PC-9 (cell line): ENCODE measurements around the gene FALEC. TPM values are rescaled to one million over a fixed set of nuclear protein-coding genes. Genes with fewer than 3 reads are reported as not detected.

Experiments
- BruUV-seq: library from RNA; stranded (reverse); fragments of 400-500 nt; replicated peaks from 2 replicates; lab custom pipeline; 2021; lab: Mats Ljungman, UMichigan
- CTCF ChIA-PET: fragments of 300-600 bp; sonication (Branson Sonifier 250); formaldehyde crosslinking; loops from one replicate; lab custom pipeline; 2022; ENCODE audit warnings: antibody characterized with exemption; lab: Charles Lee
- POLR2A ChIA-PET: fragments of 300-600 bp; sonication (Branson Sonifier 250); formaldehyde crosslinking; loops from one replicate; lab custom pipeline; 2022; ENCODE audit warnings: antibody characterized with exemption; ENCODE audit not compliant: unreplicated experiment; lab: Charles Lee
- DNase-seq, 2 experiments: peaks; one replicate each; pipeline versions ENCODE4 v3.0.0 to v3.0.0-alpha.2; 2015 to 2022; ENCODE audit warnings: mixed read lengths in 1 of 2
- H2AFZ ChIP-seq: fragments of 200-600 bp; sonication (generic); 2 replicates; pipeline ENCODE4 v1.8.1; 2017; ENCODE audit warnings: antibody characterized with exemption
- H3F3A ChIP-seq: fragments of 200-600 bp; sonication (generic); 2 replicates; pipeline ENCODE4 v1.8.1; 2017; ENCODE audit warnings: antibody characterized with exemption, mild to moderate bottlenecking, low read depth; ENCODE audit not compliant: insufficient read depth
- H3K27ac ChIP-seq: fragments of 200-600 bp; sonication (generic); 2 replicates; pipeline ENCODE4 v1.6.1; 2016; ENCODE audit warnings: mixed run types
- H3K27me3 ChIP-seq: fragments of 200-600 bp; sonication (generic); 2 replicates; pipeline ENCODE4 v1.6.1; 2016; ENCODE audit warnings: low read depth, mixed run types; ENCODE audit not compliant: insufficient read depth
- H3K36me3 ChIP-seq: fragments of 200-600 bp; sonication (generic); 2 replicates; pipeline ENCODE4 v1.6.1; 2016; ENCODE audit warnings: low read depth, mixed run types
- H3K4me1 ChIP-seq: fragments of 200-600 bp; sonication (generic); replicated peaks from 2 replicates; pipeline ENCODE4 v1.6.1; 2016; ENCODE audit warnings: mixed run types; ENCODE audit not compliant: insufficient read depth
- H3K4me2 ChIP-seq: fragments of 200-600 bp; sonication (generic); 2 replicates; pipeline ENCODE4 v1.6.1; 2017; ENCODE audit warnings: mixed run types
- H3K4me3 ChIP-seq: fragments of 200-600 bp; sonication (generic); 2 replicates; pipeline ENCODE4 v1.6.1; 2016; ENCODE audit warnings: mixed run types
- H3K79me2 ChIP-seq: fragments of 200-600 bp; sonication (generic); 2 replicates; pipeline ENCODE4 v1.6.1; 2017; ENCODE audit warnings: low read depth, mixed run types
- H3K9me2 ChIP-seq: fragments of 200-600 bp; sonication (generic); 2 replicates; pipeline ENCODE4 v1.8.1; 2017; ENCODE audit warnings: mild to moderate bottlenecking; ENCODE audit not compliant: insufficient read depth
- H3K9me3 ChIP-seq: fragments of 200-600 bp; sonication (generic); 2 replicates; pipeline ENCODE4 v1.8.1; 2016; ENCODE audit warnings: low read depth; ENCODE audit not compliant: insufficient read depth
- H4K20me1 ChIP-seq: fragments of 200-600 bp; sonication (generic); 2 replicates; pipeline ENCODE4 v1.8.1; 2017; ENCODE audit not compliant: insufficient read depth
- EZH2 ChIP-seq: fragments of 200-600 bp; sonication (generic); IDR thresholded peaks from 2 replicates; pipeline ENCODE4 v1.8.0; 2017; ENCODE audit warnings: antibody characterized with exemption, low read depth
- intact Hi-C: fragments of 100-400 bp; cut with micrococcal nuclease; formaldehyde crosslinking; loops from one replicate; pipeline ENCODE4 v1.10.0; 2022; ENCODE audit not compliant: unreplicated experiment
- total RNA-seq: library from RNA; stranded (reverse); gene quantifications from 2 replicates; pipeline ENCODE4 v1.2.3, GENCODE V29; 2021
- TF ChIP-seq, protein P1 (sequence below): fragments of 200-600 bp; sonication (generic); conservative IDR thresholded peaks from 2 replicates; pipeline ENCODE4 v1.6.1; 2017; ENCODE audit warnings: mixed run types, antibody characterized with exemption, mild to moderate bottlenecking, moderate library complexity

The FALEC gene
- total RNA-seq, 1 experiment from 2014 or later, result 0.94 TPM

DNA sequence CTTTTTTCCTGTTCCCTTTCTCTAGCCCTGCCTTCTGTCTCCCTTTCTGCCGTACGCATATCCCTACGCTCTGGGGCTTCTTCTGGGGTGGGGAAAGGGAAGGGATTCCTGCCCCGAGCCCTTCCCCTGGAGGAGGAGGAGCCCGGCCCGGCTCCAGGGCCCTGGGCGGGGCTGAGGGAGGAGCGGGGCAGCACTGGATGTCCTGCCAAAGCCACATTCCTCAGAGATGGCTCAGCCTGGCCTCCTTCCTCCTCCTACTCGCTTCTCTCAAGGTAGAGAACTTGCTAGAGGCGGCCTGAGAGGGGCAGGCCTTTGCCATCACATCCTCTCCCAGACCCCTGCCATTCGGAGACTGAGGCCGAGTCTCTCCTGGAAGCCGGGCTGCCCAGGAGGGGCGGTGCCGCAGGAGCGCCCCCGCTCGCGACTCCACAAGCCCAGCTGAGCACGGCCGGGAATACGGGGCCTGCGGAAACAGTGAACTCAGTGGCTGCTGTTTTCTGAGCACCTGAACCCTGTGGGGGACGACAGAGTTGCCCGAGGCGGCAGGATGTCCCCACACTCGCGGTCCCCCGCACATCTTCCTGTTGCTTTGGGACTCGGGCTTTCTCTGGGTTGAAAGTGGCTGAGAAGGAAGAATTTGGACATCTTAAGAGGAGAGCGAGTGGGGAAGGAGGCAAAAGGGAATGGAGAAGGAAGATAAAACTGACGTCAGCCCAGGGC, 45.9 kb downstream of the FALEC start:
- Histone ChIP-seq H3K79me2 (peaks cover 64% of the 10 kb centered on the region), H3K9me3 (no peaks in the 10 kb centered on the region), H3F3A (peaks cover 44% of the 10 kb centered on the region), H3K27ac (peak overlapping the region; percentile 98), H3K4me2 (peak overlapping the region; percentile 100), H3K27me3 (no peaks in the 10 kb centered on the region), H3K36me3 (no peaks in the 10 kb centered on the region), H4K20me1 (no peaks in the 10 kb centered on the region), H3K9me2 (no peaks in the 10 kb centered on the region), H3K4me1 (peaks cover 44% of the 10 kb centered on the region), H2AFZ (peak overlapping the region; percentile 67; the same call in 1 of the 2 replicates), H3K4me3 (peak overlapping the region; percentile 76)
- intact Hi-C loops, result loop anchor here (1.0 to 10.0 kb wide), 13 partner anchors 18 to 503 kb away; partner anchors contain the start of genes APH1A, ARNT, ENSA and GOLPH3L
- ChIA-PET CTCF (interaction anchor here (0.5 to 3.2 kb wide), 16 partner anchors 10 to 1440 kb away, joined by 3 to 16 read pairs (median 5); partner anchors contain the start of genes ENSA, GOLPH3L, MCL1 and TARS2), POLR2A (interaction anchor here (0.5 to 1.4 kb wide), 15 partner anchors 10 to 445 kb away, joined by 3 to 42 read pairs (median 5); partner anchors contain the start of genes GOLPH3L, MCL1 and MINDY1)
- DNase-seq, result peak; percentile 94 to 97
- TSS peak; percentile 82 for BruUV-seq
- TF ChIP-seq, protein P1, sequence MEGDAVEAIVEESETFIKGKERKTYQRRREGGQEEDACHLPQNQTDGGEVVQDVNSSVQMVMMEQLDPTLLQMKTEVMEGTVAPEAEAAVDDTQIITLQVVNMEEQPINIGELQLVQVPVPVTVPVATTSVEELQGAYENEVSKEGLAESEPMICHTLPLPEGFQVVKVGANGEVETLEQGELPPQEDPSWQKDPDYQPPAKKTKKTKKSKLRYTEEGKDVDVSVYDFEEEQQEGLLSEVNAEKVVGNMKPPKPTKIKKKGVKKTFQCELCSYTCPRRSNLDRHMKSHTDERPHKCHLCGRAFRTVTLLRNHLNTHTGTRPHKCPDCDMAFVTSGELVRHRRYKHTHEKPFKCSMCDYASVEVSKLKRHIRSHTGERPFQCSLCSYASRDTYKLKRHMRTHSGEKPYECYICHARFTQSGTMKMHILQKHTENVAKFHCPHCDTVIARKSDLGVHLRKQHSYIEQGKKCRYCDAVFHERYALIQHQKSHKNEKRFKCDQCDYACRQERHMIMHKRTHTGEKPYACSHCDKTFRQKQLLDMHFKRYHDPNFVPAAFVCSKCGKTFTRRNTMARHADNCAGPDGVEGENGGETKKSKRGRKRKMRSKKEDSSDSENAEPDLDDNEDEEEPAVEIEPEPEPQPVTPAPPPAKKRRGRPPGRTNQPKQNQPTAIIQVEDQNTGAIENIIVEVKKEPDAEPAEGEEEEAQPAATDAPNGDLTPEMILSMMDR, result no peak
- no peak for TF ChIP-seq EZH2

DNA sequence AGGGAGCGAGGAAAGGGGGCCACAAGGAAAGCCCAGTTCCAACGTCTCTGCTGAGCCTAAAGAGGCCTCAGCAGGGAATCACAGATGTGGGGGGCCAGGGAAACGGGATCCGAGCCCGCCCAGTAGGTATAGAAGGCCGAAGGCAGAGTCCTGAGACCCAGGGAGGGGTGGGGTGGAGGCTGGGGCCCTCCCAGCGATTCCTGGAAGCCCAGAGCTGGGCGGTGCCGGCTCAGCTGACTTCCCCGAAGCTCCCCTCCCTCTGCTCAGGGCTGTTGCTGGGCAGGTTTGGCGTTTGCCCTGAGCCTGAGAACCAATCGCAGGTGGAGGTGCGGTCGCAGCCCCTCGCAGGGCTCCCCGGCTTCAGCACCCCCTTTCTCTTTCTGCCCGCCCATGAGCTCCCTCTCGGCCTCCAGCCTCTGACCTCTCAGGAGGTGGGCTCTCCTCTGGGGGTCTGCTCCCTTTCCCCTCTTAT, 46.5 kb downstream of the FALEC start:
- no peaks in the 10 kb centered on the region for H3K9me2 ChIP-seq
- CTCF ChIA-PET, result interaction anchor here (0.5 to 1.2 kb wide), 3 partner anchors 10 to 1440 kb away, joined by 3 to 5 read pairs (median 3); partner anchors contain the start of gene GOLPH3L
- peaks cover 70% of the 10 kb centered on the region for H3K79me2 ChIP-seq
- BruUV-seq, result no TSS peak
- H2AFZ ChIP-seq, result no peak overlapping the region
- no peaks in the 10 kb centered on the region for H3K36me3 ChIP-seq
- H3K4me1 ChIP-seq, result peaks cover 50% of the 10 kb centered on the region
- no peaks in the 10 kb centered on the region for H3K9me3 ChIP-seq
- H3K27me3 ChIP-seq, result no peaks in the 10 kb centered on the region
- no peaks in the 10 kb centered on the region for H4K20me1 ChIP-seq
- POLR2A ChIA-PET, result interaction anchor here (0.5 to 1.4 kb wide), 15 partner anchors 10 to 412 kb away, joined by 3 to 42 read pairs (median 4); partner anchors contain the start of genes GOLPH3L and MCL1
- TF ChIP-seq, protein P1, result no peak
- TF ChIP-seq EZH2, result no peak
- H3K4me3 ChIP-seq, result peak overlapping the region; percentile 76
- peak overlapping the region; percentile 98 for H3K27ac ChIP-seq
- peak; percentile 85 to 92 for DNase-seq
- intact Hi-C loops, result loop anchor here (1.0 to 10.0 kb wide), 13 partner anchors 17 to 503 kb away; partner anchors contain the start of genes APH1A, ARNT, ENSA and GOLPH3L
- peaks cover 43% of the 10 kb centered on the region for H3F3A ChIP-seq
- H3K4me2 ChIP-seq, result peak overlapping the region; percentile 100
